Activated CD8-positive, alpha-beta memory T cell treated with anti-CD3 and anti-CD28 coated beads for 24 hours (primary cell): Measurements from ENCODE around the gene HIBCH.
A peak's percentile ranks its signal among the peaks of the same experiment; 100 is the strongest.
"Not testable (repeated sequence)": the region's sequence is repeated elsewhere in the genome, so short reads cannot be mapped to it uniquely, and the experiment has no call there.

Experiments
- DNase-seq: peaks from one replicate; pipeline ENCODE4 v3.0.0-alpha.2; 2020

HIBCH gene

DNA sequence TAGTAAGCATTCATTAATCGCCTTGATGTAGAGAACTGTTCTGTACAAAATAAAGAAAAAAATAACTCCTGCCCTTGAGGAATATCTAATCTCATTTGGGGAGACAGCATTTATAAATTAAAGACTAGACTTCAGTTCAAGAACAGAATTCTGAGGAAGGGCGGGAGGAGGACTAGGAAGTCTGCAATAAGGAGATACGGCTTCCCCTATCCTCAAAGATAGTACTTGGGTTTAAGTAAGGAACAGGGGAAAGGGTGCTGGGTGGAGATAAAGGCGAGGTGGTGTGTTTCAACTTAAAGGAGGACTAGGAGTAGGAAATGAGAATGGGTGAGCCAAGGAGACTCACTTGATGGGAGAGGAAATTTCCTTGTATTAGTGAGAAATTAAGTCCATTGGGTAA, 135.2 kb downstream of the HIBCH start:
- no peak for DNase-seq

DNA sequence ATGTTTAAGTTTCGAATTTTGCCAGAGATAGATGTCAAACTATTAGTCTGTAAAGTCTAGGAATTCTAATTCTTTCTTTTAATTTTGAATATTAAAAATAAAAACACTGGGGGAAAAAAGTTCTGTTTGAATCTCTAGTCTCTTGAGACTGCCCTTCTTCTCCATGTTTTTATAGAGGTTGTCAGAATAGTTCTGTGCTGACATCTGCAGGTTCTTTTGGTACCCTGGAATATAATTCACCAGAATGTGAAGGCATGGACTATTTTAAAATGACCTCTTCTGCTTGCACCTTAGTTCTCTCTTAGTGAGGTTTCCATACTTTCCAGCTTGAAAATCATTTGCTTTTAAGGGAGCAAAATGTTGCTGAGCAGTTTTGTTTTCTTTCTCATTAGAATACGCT, 136.1 kb downstream of the HIBCH start:
- no peak for DNase-seq

DNA sequence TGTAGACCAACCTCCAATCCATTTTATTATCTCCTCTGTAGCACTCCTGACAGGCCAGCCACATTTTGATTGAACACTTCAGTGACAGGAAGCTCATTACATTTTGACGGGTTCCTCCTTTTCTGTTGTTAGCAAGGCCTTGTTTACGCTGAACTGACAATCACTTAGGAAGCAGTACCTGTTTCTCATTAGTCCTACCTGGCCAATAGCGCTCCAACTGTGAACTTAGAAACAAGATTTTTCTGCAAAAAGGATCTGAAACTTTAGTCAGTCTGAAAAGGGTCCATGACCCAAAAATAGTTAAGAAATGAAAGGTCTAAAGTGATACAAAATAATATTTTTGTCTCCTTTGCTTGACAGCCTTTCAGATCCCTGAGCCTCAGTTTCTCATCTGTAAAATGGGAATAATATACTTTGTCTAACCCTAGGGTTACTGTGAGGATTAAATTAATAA, 137.5 kb downstream of the HIBCH start:
- no peak for DNase-seq

DNA sequence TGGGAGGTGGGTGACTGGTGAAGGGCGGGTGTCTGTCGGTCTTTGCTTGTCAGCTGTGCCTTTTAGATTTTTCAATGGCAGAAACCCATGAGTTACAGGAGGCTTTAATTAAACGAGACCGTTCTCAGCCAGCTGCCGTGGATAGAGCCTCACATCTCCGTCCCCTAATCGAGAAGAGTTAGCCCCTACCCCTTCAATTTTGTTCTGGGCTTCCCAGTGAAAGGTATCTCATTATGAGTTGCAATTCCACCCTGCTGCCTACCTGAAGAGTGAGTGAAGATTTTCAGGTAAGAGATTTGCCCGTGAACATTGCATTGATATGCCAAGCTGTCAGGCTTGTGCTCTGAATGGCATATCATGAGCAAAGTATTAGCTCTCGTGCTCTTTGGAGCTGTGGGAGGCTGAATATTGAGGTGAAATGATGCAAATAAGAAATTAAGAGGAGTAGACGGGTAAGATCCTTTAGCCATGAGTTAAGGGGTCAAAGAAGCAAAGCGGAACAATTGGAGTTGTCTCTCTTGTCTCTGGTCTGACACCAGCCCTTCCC, 138.4 kb downstream of the HIBCH start:
- DNase-seq = no peak

DNA sequence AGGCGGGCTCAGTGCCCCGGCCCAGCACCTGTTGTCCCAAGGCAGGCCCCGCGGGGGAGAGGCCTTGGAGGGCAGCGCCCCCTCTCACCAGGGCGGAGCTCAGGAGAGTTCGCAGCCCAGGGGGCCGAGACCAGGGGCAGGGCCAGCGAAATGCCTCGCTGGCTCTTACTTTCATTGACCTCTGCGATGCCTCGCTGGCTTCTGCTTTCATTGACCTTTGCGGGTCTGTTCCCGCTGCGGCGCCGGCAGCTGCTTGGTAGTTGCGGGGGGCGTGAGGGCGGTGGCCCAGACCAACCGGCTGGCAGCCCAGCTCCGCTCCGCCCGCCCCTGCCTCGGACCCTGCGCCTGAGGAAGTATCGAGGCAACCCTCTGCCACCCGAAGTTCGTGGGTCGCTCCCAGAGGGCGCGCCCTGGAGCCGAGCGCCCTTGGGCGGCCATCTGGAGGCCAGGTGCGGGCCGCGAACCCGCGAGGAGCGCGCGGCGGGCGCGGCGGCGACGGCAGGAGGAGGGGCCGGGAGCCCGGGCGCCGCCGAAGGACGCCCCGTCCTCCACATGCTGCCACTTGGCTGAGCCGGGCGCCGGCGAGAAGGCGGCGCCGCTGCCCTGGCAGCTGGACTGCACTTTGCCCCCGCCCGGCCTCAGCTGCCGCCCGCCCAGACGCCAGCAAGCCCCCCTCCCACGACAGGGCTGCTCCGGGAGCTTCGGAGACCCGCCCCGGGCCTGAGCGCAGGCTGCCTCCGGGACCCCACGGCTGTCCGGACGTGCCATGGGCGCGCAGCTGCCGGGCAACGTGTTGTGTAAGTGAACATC, 139.1 kb downstream of the HIBCH start:
- DNase-seq = peak; percentile 65

DNA sequence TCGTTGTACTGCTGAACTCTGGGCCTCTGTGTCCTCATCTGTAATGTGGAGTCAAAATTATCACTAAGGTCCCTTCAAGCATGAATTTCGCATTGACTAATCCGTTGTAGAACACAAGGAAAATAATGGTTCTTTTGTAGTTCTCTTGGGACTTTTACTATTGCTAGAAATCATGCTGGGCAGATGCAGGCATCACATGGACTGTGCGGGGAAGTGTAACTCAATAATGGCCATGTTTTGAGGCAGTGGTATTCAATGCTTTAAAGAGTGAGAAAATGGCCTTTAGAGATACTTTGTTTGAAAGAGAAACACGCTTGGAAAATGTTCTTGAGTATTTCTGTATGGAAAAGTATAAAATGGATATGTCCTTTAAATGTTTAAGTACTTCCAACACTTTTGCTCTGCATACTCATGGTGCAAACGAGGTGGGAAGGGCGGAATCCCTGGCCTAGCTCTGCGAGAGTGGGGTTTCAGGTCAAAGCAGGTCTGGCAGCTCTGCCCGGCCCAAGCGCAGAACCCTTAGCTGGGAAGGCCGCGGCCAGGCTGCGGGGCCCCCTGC, 139.8 kb downstream of the HIBCH start:
- no peak for DNase-seq

DNA sequence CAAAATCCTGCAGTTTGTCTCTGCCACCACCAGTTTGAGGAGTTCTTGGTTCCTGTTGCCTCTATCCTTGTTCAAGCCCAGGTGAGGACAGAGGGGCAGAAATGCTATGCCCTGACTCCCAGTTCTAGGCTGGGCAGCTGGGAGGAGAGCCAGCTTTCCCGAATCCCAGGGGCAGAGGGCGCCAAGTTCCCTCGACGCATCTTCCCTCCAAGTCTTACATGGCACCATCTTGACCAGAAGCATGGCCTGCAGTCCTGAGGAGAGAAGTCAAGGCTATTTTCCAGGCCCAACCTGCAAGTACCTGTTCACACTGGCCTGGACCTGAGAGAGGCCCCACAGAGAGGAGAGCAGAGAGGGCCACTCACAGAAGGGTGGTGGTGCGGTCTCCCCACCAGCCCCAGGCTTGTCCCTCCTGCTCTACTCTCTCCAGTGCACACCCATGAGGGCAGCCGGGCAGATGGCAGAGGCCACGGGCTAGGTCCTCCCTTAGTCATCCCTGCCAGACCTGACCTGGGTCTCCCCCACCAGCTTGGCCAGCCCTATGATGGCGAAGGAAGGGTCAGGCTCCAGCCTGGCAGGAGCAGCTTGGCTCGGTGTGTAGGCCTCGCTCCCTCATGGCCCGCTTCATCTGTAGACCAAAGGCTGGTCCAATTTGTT, 141.4 kb downstream of the HIBCH start:
- no peak for DNase-seq

DNA sequence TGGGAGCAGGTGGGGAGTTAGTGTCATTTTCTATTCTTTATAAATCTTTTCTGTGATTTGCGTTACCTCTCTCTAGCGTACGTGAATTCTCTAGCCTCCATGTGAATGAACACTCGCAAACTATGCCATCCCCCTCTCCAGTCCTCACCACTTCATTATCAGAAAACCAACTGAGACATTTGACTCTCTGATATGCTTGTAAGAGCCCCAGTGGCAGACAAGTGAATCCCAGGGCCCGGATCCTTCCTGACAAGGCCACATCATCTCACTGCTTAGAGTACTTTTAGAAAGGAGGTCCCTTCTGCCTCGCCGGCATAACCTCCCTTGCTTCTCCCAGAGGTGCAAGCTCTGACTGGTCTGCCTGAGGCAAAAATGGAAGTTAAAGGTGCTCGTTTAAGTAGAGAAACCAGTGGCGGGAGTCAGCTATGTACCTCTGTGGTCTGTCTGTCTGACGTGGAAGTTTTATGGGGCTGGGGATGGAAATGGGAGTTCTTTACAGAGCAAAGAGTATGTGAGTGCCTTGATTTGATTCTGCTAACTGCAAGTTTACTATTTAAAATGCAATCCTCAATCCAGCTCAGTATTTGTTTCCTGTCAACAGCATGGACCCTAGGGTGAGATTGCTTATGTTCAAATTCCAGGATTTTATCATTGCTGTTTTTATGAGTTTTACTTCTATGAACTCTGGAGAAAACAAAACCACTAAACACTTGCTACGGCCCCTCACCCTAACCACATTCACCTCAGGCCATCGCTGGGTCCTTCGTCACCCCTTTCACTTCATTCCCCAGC, 142.2 kb downstream of the HIBCH start:
- no peak for DNase-seq

DNA sequence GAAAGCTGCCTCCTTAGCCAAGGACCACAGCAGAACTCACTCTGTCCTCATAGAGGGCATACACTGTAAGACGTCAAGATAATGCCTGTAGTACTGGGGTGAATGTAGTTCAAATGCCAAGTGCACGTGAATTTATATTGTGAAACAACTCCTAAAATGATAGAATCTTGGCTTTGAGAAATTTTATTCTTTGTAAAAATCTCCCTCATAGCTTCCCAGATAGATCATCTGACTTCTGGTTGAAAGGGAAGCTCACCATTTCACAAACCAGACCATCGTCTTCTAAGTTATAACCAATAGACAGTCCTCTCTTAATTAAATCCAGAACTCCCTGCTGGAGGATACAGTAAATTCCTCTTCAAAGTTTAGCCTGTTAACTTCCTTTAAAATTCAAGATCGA, 146.2 kb downstream of the HIBCH start:
- DNase-seq = no peak

DNA sequence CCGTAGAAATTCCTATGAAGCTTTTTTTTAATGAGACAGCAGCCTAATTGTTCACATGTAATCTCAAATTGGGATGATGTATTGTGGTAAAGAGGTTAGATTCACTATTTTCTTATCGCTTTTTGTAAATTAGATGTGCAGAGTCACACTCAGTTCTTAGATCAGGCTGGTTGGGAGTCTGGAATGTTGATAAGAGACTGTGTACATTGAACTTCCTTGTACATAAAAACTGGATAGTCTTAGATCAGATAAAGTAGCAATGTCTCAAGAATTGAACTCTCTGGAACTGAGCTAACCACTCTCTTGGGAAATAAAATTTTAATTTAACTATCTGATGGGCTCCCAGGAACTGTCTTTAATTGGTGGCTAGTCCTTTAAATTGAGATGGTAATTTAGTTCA, 149.0 kb downstream of the HIBCH start:
- DNase-seq = no peak

DNA sequence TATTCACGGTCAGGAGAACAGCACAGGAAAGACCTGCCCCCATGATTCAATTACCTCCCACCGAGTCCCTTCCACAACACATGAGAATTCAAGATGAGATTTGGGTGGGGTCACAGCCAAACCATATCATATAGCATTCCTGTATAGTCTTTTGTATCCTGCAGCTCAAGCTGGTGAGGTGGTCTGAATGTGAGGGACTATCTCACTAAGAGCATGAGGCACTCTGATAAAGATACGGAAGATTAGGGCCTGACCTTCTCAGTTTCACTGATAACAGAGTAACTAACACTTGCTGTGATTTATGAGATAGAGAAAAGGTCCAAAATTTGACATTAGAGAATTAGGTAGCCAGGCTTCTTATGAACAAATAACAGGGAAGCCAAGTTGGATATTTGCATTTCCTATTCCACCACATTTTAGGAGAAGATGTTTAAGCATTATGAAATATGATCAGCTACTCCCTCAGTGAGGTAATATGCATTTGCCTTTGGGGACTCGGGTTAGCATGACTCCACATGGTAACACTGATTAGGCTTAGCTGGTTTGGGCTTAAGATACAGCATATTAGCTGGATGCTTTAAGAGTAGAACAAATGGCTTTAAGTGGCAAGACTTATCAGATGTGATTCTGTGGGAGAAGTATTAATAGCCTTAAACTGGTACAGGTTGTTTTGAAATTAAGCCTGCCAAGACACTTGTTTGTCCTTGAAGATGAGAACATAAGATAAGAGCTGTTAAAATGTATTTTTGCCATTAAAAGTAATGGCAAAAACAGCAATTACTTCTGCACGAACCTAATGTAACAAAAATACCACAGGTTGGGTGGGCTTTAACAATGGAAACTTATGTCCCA, 150.2 kb downstream of the HIBCH start:
- no peak for DNase-seq

DNA sequence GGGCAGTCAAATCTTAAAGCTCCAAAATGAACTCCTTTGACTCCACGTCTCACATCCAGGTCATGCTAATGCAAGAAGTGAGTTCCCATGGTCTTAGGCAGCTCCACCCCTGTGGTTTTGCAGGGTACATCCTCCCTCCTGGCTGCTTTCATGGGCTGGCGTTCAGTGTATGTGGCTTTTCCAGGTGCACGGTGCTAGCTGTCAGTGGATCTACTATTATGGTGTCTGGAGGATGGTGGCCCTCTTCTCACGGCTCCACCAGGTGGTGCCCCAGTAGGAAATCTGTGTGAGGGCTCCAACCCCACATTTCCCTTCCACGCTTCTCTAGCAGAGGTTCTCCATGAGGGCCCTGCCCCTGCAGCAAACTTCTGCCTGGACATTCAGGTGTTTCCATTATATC, 151.9 kb downstream of the HIBCH start:
- no peak for DNase-seq

DNA sequence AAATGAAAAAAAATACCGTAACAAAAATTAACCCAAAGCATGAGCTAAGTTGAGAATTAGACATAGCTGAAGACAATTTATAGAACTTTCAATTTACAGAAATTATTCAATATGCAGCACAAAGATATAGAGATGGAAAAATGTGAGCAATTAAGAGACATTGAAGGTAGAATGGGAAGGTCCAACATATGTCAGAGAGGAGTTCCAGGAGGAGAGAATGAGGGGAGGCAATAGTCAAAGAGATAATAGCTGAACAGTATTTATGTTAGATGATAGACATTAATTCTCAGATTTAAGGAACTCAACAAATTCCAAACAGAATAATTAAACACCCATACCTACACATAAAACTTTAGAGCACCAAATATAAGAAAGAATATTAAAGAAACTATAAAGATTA, 154.1 kb downstream of the HIBCH start:
- DNase-seq = no peak

DNA sequence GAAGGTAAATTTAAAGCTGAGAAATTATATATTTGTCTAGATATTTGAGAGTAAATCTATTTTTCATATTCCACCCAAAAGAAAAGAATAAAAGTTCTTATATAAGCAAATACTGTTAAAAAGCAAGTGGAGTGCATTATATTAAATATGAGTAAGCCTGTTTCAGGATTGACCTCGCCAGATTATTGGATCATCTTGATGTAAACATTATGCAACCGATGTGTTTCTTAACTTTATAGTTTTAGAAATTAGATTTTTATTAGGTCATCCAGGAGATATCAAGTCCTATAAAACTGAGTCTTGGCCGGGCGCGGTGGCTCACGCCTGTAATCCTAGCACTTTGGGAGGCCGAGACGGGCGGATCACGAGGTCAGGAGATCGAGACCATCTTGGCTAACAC, 156.8 kb downstream of the HIBCH start:
- DNase-seq = no peak

DNA sequence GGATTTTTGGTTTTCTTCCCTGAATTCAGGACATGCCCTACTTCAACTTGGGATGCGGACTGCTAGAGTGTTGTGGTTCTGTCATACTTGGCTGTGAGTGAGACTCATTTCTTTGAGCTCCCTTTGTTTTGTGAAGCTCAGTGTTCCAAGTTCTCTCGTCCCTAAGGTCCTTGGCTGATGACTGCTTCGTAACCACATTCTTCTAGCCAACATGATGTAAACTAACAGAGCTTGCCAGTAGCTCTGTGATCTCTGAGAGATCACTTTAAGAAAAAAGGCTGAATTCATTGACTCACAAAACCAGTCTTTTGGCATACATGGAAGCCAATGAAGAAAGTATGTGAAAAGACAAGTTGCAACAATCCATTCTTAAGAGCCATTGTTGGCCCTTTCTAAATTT, 160.2 kb downstream of the HIBCH start:
- no peak for DNase-seq

DNA sequence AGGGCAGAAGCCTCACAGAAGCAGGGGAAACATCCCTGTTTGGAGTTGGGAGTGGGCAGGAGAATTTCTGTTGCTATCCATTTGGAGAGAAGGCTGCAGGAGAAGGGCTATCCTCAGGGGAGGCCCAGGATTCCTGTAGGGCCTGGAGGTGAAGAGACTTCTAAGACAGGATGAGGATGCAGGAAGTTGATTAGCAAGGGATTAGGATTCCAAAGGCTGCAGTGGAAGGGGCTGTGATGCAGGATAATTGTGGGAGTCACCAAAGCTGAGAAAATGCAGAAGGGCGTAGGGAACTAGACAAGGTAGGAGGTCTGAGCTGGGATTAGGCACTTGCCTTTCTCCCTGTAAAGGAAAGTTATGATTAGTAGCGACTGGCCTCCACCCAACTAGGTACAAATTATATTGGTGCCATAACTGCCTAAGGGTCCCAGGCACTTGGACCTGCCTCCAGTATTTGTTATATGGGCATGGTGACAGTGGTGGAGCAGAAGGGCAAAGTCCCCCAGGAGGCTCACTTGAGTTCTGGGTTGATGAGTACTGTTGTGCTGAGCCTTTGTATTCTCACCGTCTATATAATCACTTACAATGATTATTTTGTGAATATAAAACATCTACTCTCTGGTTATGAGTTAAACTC, 160.7 kb downstream of the HIBCH start:
- DNase-seq = no peak

DNA sequence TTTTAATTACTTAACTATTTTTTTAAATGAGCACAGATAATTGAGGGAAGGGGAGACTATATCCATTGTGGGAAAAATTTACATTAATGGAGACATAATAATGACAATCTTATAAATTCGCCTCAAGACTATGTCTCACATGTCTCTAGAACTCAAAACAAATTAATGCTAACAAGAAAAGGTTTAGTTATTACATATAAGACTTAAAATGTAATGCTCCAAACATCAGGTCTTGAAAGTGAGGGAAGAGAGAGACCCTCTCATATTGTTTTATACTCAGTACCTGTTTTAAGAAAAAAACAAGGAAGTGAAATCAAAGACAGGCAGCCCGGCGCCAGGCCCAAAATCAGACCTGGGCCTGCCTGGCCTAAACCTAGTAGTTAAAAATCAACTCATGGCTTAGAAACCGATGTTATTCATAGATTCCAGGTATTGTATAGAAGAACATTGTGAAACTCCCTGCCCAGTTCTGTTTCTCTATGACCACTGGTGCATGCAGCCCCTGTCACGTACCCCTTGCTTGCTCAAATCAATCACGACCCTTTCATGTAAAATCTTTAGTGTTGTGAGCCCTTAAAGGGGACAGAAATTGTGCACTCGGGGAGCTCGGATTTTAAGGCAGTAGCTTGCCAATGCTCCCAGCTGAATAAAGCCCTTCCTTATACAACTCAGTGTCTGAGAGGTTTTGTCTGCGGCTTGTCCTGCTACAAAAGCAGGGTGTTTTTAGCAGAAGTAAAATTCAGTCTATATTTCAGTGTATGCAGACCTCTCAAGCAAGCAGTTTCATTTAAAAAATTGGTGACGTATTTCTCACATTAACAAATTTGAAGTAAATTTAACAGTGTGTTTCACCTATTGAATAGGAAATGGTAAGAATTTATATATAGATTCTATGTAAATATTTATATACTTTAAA, 161.8 kb downstream of the HIBCH start:
- not testable (repeated sequence) for DNase-seq

DNA sequence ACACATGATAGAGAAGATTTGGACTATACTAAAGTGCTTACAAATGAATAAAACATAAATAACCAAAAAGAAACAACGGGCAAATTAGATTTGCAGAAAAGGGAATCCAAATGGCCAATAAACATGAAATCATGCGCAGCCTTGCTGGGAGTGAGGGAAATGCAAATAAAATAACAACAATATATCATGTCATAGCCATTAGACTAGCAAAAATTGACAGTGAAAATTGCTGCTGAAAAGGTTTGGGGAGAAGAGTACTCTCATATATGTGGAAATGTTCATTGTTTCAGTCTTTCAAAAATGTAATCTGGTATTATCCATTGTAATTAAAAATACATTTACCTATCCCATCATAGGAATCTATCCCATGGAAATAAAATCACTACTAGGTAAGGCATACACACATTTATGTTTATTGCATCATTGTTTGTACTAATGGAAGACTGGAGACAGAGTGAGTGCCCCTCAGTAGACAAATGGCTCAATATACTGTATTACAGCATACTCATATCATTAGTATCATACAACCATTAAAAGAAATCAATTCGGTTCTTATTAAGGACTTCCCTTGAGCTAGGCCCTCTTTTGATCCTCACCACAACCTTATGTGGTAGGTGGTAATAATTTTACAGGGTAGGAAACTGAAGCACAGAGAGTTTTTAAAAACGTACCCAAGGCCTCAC, 163.0 kb downstream of the HIBCH start:
- no peak for DNase-seq
